WTC11 (cell line): ENCODE measurements around the gene APOL2. TPM values are rescaled to one million over a fixed set of nuclear protein-coding genes. Genes with fewer than 3 reads are reported as not detected.
"Not testable (repeated sequence)": the region's sequence is repeated elsewhere in the genome, so short reads cannot be mapped to it uniquely, and the experiment has no call there.

Experiments
- ATAC-seq: fragments of 200-7000 bp; cut with Tn5 transposase; 2 replicates; pipeline ENCODE4 v1.10.0; 2021; ENCODE audit warnings: mild to moderate bottlenecking, moderate library complexity
- CTCF ChIA-PET: fragments of 300-600 bp; sonication (Branson Sonifier 250); formaldehyde crosslinking; loops from one replicate; lab custom pipeline; 2021; ENCODE audit warnings: antibody characterized with exemption; lab: Charles Lee
- POLR2A ChIA-PET: fragments of 350-600 bp; sonication (Branson Sonifier 250); formaldehyde crosslinking; loops from one replicate; lab custom pipeline; 2021; ENCODE audit warnings: antibody characterized with exemption; lab: Charles Lee
- DNase-seq: peaks from one replicate; pipeline ENCODE4 v3.0.0; 2021; ENCODE audit warnings: low spot score
- H3K27ac Mint-ChIP-seq: 2 replicates; pipeline ENCODE4 v1.8.0; 2021; ENCODE audit warnings: mixed read lengths
- H3K27me3 Mint-ChIP-seq: 2 replicates; pipeline ENCODE4 v1.8.0; 2021; ENCODE audit warnings: low read depth, mild to moderate bottlenecking, moderate library complexity, mixed read lengths
- H3K36me3 Mint-ChIP-seq: 2 replicates; pipeline ENCODE4 v1.8.0; 2021; ENCODE audit warnings: mixed read lengths
- H3K4me1 Mint-ChIP-seq: 2 replicates; pipeline ENCODE4 v1.8.0; 2022; ENCODE audit warnings: mixed read lengths
- H3K4me3 Mint-ChIP-seq: 2 replicates; pipeline ENCODE4 v1.8.0; 2021; ENCODE audit warnings: mild to moderate bottlenecking, moderate library complexity, mixed read lengths
- H3K9me3 Mint-ChIP-seq: 2 replicates; pipeline ENCODE4 v1.8.0; 2021; ENCODE audit warnings: mixed read lengths
- AR ChIP-seq: fragments of 250-450 bp; sonication (Bioruptor Pico); IDR thresholded peaks from 2 replicates; pipeline ENCODE4 v1.9.0; 2021; ENCODE audit warnings: mild to moderate bottlenecking
- ARID4B ChIP-seq: sonication (generic); formaldehyde crosslinking; IDR thresholded peaks from 2 replicates; pipeline ENCODE4 v1.8.0; 2023; ENCODE audit warnings: missing genetic modification reagents, mild to moderate bottlenecking, borderline replicate concordance
- ATF6 ChIP-seq: sonication (generic); formaldehyde crosslinking; IDR thresholded peaks from 2 replicates; pipeline ENCODE4 v1.8.1; 2023; ENCODE audit warnings: mild to moderate bottlenecking, missing genetic modification reagents
- E2F5 ChIP-seq: sonication (generic); formaldehyde crosslinking; IDR thresholded peaks from 2 replicates; pipeline ENCODE4 v1.8.1; 2022; ENCODE audit warnings: mild to moderate bottlenecking, moderate library complexity, missing genetic modification reagents
- ESRRA ChIP-seq: sonication (generic); formaldehyde crosslinking; IDR thresholded peaks from 2 replicates; pipeline ENCODE4 v1.8.1; 2022; ENCODE audit warnings: mild to moderate bottlenecking, missing genetic modification reagents, borderline replicate concordance
- FOXK1 ChIP-seq: sonication (generic); formaldehyde crosslinking; IDR thresholded peaks from 2 replicates; pipeline ENCODE4 v1.8.0; 2022; ENCODE audit warnings: mild to moderate bottlenecking, moderate library complexity, missing genetic modification reagents
- HMGXB4 ChIP-seq: sonication (generic); formaldehyde crosslinking; IDR thresholded peaks from 2 replicates; pipeline ENCODE4 v1.8.1; 2023; ENCODE audit warnings: mild to moderate bottlenecking, moderate library complexity, missing genetic modification reagents
- IRF2 ChIP-seq: sonication (generic); formaldehyde crosslinking; IDR thresholded peaks from 2 replicates; pipeline ENCODE4 v1.8.0; 2022; ENCODE audit warnings: low read depth, missing genetic modification reagents, borderline replicate concordance
- JAZF1 ChIP-seq: fragments of 250-450 bp; sonication (Bioruptor Pico); IDR thresholded peaks from 2 replicates; pipeline ENCODE4 v1.9.0; 2021; ENCODE audit warnings: moderate library complexity, mild to moderate bottlenecking, inconsistent platforms
- MAX ChIP-seq: sonication (generic); formaldehyde crosslinking; IDR thresholded peaks from 2 replicates; pipeline ENCODE4 v1.8.0; 2022; ENCODE audit warnings: mild to moderate bottlenecking, missing genetic modification reagents
- NFYB ChIP-seq: sonication (generic); formaldehyde crosslinking; conservative IDR thresholded peaks from 2 replicates; pipeline ENCODE4 v1.8.0; 2022; ENCODE audit warnings: low read depth, missing genetic modification reagents
- TP53 ChIP-seq: sonication (generic); formaldehyde crosslinking; IDR thresholded peaks from 2 replicates; pipeline ENCODE4 v1.8.1; 2023; ENCODE audit warnings: mild to moderate bottlenecking, missing genetic modification reagents
- USF1 ChIP-seq: sonication (generic); formaldehyde crosslinking; IDR thresholded peaks from 2 replicates; pipeline ENCODE4 v1.8.0; 2022; ENCODE audit warnings: mild to moderate bottlenecking, missing genetic modification reagents
- ZBTB21 ChIP-seq: sonication (generic); formaldehyde crosslinking; IDR thresholded peaks from 2 replicates; pipeline ENCODE4 v1.8.1; 2023; ENCODE audit warnings: mild to moderate bottlenecking, missing genetic modification reagents, borderline replicate concordance
- ZNF423 ChIP-seq: fragments of 250-450 bp; sonication (Bioruptor Pico); IDR thresholded peaks from 2 replicates; pipeline ENCODE4 v2.1.2; 2022; ENCODE audit warnings: mild to moderate bottlenecking, moderate library complexity
- ZNF671 ChIP-seq: fragments of 250-450 bp; sonication (Bioruptor Pico); IDR thresholded peaks from 2 replicates; pipeline ENCODE4 v1.8.0; 2021; ENCODE audit warnings: mild to moderate bottlenecking
- total RNA-seq: library from RNA; stranded (reverse); gene quantifications from 3 replicates; pipeline ENCODE4 v1.2.3, GENCODE V29; 2021

Gene APOL2
- total RNA-seq, 1 experiment from 2014 or later, result 11.2 TPM

- H3K27ac Mint-ChIP-seq, result no peak overlapping the region
- no peak for ATAC-seq
- no peak overlapping the region for H3K4me3 Mint-ChIP-seq
- H3K36me3 Mint-ChIP-seq, result no peaks in the 10 kb centered on the region
- DNase-seq, result no peak
- no peaks in the 10 kb centered on the region for H3K9me3 Mint-ChIP-seq
- peaks cover 49% of the 10 kb centered on the region for H3K4me1 Mint-ChIP-seq
- TF ChIP-seq MAX (no peak), IRF2 (CRISPR knock-in tag) (no peak), ATF6 (no peak), HMGXB4 (CRISPR knock-in tag) (no peak), FOXK1 (no peak)
- H3K27me3 Mint-ChIP-seq, result no peaks in the 10 kb centered on the region
- CTCF ChIA-PET, result no interaction called here
- POLR2A ChIA-PET, result no interaction called here
Measured at GRCh38 chr22:36256478-36256877, 17.2 kb upstream of the APOL2 start.

GRCh38 chr22:36255572-36255971, 16.2 kb upstream of the APOL2 start:
- H3K27ac Mint-ChIP-seq, H3K9me3 Mint-ChIP-seq, H3K36me3 Mint-ChIP-seq, DNase-seq, H3K4me3 Mint-ChIP-seq, ATAC-seq, POLR2A ChIA-PET, CTCF ChIA-PET, H3K27me3 Mint-ChIP-seq: not testable (repeated sequence)
- peaks cover 52% of the 10 kb centered on the region for H3K4me1 Mint-ChIP-seq

- Mint-ChIP-seq H3K9me3 (peaks cover 18% of the 10 kb centered on the region), H3K4me3 (no peak overlapping the region), H3K27me3 (no peaks in the 10 kb centered on the region), H3K36me3 (peaks cover 5% of the 10 kb centered on the region), H3K4me1 (peaks cover 42% of the 10 kb centered on the region), H3K27ac (no peak overlapping the region)
- POLR2A ChIA-PET, result interaction anchor here (1.1 kb wide), 1 partner anchor 15 kb away, joined by 5 read pairs; no protein-coding TSS in a partner anchor
- ATAC-seq (no peak), DNase-seq (no peak)
- CTCF ChIA-PET, result interaction anchor here (1.0 to 1.5 kb wide), 2 partner anchors 59 to 74 kb away, joined by 3 to 4 read pairs; no protein-coding TSS in a partner anchor
- no peak for TF ChIP-seq TP53 (CRISPR knock-in tag)
- TF ChIP-seq JAZF1 (CRISPR knock-in tag), result no peak
- TF ChIP-seq MAX, result no peak
- no peak for TF ChIP-seq ZNF423 (CRISPR knock-in tag)
- TF ChIP-seq NFYB (CRISPR knock-in tag), result no peak
- no peak for TF ChIP-seq E2F5 (CRISPR knock-in tag)
- TF ChIP-seq ARID4B (CRISPR knock-in tag), result no peak
- TF ChIP-seq ESRRA (CRISPR knock-in tag), result no peak
- TF ChIP-seq ZBTB21 (CRISPR knock-in tag), result no peak
- TF ChIP-seq USF1, result no peak
- no peak for TF ChIP-seq AR (CRISPR knock-in tag)
- TF ChIP-seq ZNF671 (CRISPR knock-in tag), result no peak
Measured at GRCh38 chr22:36253523-36254490, 14.5 kb upstream of the APOL2 start.
